GM20000 (cell line): ENCODE results near the gene PCMT1.
A peak's percentile ranks its signal among the peaks of the same experiment; 100 is the strongest.
"Not testable (repeated sequence)": the region's sequence is repeated elsewhere in the genome, so short reads cannot be mapped to it uniquely, and the experiment has no call there.

Experiments used
- DNase-seq: peaks from one replicate; pipeline ENCODE4 v3.0.0; 2012; ENCODE audit warnings: low spot score
- CTCF ChIP-seq: IDR thresholded peaks from 2 replicates; pipeline ENCODE4 v1.5.1; 2012; ENCODE audit warnings: mild to moderate bottlenecking, control low read depth; ENCODE audit errors: extremely low read depth, missing control alignments

The PCMT1 gene

GRCh38 chr6:149840345-149841075 lies 91.0 kb downstream of the PCMT1 start:
- peak; percentile 39 for TF ChIP-seq CTCF
- peak; percentile 66 for DNase-seq

GRCh38 chr6:149842331-149842730 lies 92.8 kb downstream of the PCMT1 start:
- DNase-seq: no peak
- TF ChIP-seq CTCF: no peak

- no peak for TF ChIP-seq CTCF
- DNase-seq: no peak
Measured at GRCh38 chr6:149843051-149843633, 93.6 kb downstream of the PCMT1 start.

- not testable (repeated sequence) for DNase-seq
Measured at GRCh38 chr6:149844036-149844435, 94.5 kb downstream of the PCMT1 start.

GRCh38 chr6:149844480-149844879 lies 94.9 kb downstream of the PCMT1 start:
- DNase-seq: no peak
- TF ChIP-seq CTCF: no peak

GRCh38 chr6:149845549-149845948 lies 96.0 kb downstream of the PCMT1 start:
- DNase-seq: no peak
- no peak for TF ChIP-seq CTCF

- DNase-seq: no peak
Measured at GRCh38 chr6:149846321-149846720, 96.8 kb downstream of the PCMT1 start.

More at GRCh38 chr6:149846321-149846720, 96.8 kb downstream of the PCMT1 start:
- TF ChIP-seq CTCF: no peak
